HEK293 (cell line): Measurements from ENCODE around the gene LDB2.

Source experiments
- CTCF ChIP-seq: fragments of 450-650 bp; formaldehyde crosslinking; IDR thresholded peaks from 2 replicates; pipeline ENCODE4 v1.5.1; 2016; ENCODE audit warnings: missing biosample characterization, missing genetic modification characterization
- OVOL3 ChIP-seq: fragments of 450-650 bp; formaldehyde crosslinking; IDR thresholded peaks from 2 replicates; pipeline ENCODE4 v1.5.1; 2016; ENCODE audit warnings: missing biosample characterization, missing genetic modification characterization
- PRDM10 ChIP-seq: fragments of 450-650 bp; formaldehyde crosslinking; IDR thresholded peaks from 2 replicates; pipeline ENCODE4 v1.5.1; 2016; ENCODE audit warnings: missing biosample characterization, missing genetic modification characterization
- REST ChIP-seq: fragments of 450-650 bp; formaldehyde crosslinking; IDR thresholded peaks from 2 replicates; pipeline ENCODE4 v1.5.1; 2016; ENCODE audit warnings: missing biosample characterization, missing genetic modification characterization
- ZBTB11 ChIP-seq: fragments of 450-650 bp; formaldehyde crosslinking; conservative IDR thresholded peaks from 2 replicates; pipeline ENCODE4 v1.5.1; 2016; ENCODE audit warnings: low read depth, missing biosample characterization, missing genetic modification characterization
- ZEB2 ChIP-seq: fragments of 450-650 bp; formaldehyde crosslinking; IDR thresholded peaks from 2 replicates; pipeline ENCODE4 v1.5.1; 2016; ENCODE audit warnings: missing biosample characterization, missing genetic modification characterization
- ZNF274 ChIP-seq, 2 experiments: fragments of 200-500 bp in 1 of 2; fragments of 450-650 bp in 1 of 2; sonication (Bioruptor generic) in 1 of 2; formaldehyde crosslinking in 1 of 2; IDR thresholded peaks; 2 replicates each; pipeline versions ENCODE4 v1.5.1 to v1.6.1; 2014 to 2016; ENCODE audit warnings: borderline replicate concordance in 1 of 2, inconsistent platforms in 1 of 2, low read length in 1 of 2, missing biosample characterization in 1 of 2, missing genetic modification characterization in 1 of 2
- ZNF292 ChIP-seq: fragments of 450-650 bp; formaldehyde crosslinking; IDR thresholded peaks from 2 replicates; pipeline ENCODE4 v1.5.1; 2016; ENCODE audit warnings: low read depth, missing biosample characterization, missing genetic modification characterization, borderline replicate concordance
- ZNF549 ChIP-seq: fragments of 450-650 bp; IDR thresholded peaks from 2 replicates; pipeline ENCODE4 v1.5.1; 2018; ENCODE audit warnings: missing biosample characterization, missing genetic modification characterization, mild to moderate bottlenecking, inconsistent platforms, moderate library complexity
- ZNF561 ChIP-seq: fragments of 450-650 bp; IDR thresholded peaks from 2 replicates; pipeline ENCODE4 v1.5.1; 2018; ENCODE audit warnings: missing biosample characterization, missing genetic modification characterization, borderline replicate concordance
- ZSCAN30 ChIP-seq: fragments of 450-650 bp; IDR thresholded peaks from 2 replicates; pipeline ENCODE4 v1.5.1; 2018; ENCODE audit warnings: missing biosample characterization, mild to moderate bottlenecking, missing genetic modification characterization, moderate library complexity

- TF ChIP-seq ZSCAN30 (tag by site-specific recombination) (no peak), REST (tag by site-specific recombination) (no peak), ZBTB11 (tag by site-specific recombination) (no peak), PRDM10 (tag by site-specific recombination) (no peak), ZNF292 (tag by site-specific recombination) (no peak), ZEB2 (tag by site-specific recombination) (no peak), CTCF (tag by site-specific recombination) (no peak), ZNF549 (no peak), ZNF561 (tag by site-specific recombination) (no peak), ZNF274 (IDR thresholded peaks at IDR 0.05; ENCODE audit: low read length) (no peak), ZNF274 (tag by site-specific recombination; IDR thresholded peaks at IDR 0.05; ENCODE audit: borderline replicate concordance) (no peak), OVOL3 (no peak)
These were observed 107.0 kb downstream of the LDB2 start for GRCh38 chr4:16791460-16791859.
